ELR (cell line): ENCODE results near the gene ASPDH.
"Not testable (repeated sequence)": the region's sequence is repeated elsewhere in the genome, so short reads cannot be mapped to it uniquely, and the experiment has no call there.

Experiments used
- DNase-seq: peaks from one replicate; pipeline ENCODE4 v3.0.0-alpha.2; 2015; ENCODE audit warnings: low read depth

The ASPDH gene

DNA sequence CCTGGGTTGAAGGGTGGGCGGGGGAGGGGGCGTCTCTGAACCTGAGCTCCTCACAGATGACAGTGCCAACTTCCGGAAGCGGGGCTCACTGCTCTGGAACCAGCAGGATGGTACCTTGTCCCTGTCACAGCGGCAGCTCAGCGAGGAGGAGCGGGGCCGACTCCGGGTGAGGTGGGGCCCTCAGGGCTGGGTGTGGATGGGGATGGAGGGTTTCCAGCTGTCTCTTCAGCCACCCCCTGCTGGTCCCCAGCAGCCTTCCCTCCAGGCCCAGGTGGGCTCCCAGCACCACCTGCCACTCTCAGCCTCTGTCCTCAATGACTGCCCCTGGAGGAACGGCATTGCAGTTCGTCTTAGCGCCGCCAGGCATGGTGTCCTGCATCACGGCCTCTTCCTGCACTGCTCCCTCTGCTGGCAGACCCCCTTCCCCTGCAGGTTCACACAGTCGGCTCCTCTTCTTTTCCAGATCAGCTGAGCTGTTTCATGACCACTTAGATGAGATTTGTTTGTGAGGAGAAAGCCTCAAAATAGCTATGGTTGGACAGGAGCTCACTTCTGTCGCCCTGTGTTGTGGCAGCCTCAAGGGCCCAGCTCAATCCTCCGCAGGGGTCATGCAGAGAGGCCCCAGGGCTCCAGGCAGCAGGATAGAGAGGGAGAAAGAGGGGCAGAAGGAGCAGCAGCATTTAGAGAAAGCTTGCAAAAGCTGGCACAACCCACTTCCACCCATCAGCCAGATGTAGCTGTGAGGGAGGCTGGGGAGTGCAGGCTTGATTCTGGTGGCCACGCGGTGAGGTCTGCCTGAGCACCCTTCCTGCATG lies 34.6 kb downstream of the ASPDH start:
- peak; percentile 75 for DNase-seq

DNA sequence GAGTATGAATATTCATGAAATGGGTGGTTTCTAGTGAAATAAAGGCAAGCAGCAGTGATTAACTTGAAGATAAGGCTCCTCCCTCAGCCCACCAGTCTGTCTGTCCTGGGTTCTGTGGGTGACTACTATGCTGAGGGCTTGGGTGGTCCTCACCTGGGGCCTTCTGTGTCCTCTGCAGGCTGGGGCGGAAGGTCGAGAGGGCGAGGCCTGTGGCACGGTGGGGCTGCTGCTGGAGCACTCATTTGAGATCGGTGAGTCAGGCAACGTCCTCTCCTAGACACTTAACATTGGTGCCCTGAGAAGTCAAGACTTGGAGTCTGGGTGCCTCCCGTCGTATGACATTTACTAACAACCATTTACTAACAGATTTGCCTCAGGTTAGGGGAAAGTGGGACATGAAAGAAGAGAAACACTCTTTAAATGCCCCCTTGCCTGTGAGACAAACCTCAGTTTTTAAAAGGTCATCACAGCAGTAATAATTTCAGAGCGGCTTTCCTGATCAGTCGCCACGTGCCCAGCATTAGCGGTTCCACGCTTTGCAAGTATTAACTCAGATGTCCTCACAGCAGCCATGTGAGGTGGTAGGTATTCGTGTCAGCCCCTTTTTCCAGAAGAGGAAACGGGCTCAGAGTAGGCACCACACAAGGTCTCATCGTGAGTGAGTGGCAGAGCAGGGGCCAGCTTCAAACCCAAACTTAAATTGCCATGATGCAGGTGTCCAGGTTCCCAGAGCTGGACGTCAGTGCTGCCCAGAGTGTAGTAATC lies 35.8 kb downstream of the ASPDH start:
- no peak for DNase-seq

DNA sequence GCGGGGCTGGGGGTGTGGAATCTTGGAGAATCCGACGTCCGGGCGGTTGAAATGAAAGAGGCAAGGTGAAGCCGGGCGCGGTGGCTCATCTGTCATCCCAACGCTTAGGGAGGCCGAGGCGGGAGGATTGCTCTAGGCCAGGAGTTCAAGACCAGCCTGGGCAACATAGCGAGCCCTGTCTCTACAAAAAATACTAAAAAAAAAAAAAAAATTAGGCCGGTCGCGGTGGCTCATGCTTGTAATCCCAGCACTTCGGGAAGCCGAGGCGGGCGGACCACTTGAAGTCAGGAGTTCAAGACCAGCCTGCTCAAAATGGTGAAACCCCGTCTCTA lies 36.8 kb downstream of the ASPDH start:
- no peak for DNase-seq

DNA sequence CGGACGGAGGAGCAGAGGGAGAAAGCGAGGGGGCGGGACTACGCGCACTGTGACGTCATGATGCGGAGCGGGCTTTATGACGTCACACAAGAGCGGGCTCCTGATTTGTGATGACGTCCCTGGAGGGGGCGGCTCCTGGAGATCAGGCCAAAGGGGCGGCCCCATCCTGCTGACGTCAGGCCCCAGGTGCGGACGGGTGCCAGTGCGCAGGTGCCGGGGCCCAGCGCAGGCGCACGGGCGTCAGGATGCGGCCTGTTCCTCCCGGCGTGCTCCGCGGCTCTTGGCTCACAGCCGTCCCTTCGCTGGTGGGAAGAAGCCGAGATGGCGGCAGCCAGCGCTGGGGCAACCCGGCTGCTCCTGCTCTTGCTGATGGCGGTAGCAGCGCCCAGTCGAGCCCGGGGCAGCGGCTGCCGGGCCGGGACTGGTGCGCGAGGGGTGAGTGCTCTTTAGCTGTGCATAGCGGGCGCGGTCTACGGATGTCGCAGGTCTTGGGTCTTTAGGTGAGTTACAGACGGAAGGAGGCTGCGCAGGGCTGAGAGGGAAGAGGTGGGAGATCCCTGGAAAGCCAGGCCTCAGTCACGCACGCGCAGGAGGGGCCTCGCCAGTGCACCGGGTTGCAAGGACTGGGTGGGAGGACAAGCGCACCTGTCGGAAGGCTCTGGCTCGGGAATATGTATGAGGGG lies 37.3 kb downstream of the ASPDH start, which contains the start of the genes EMC10 and GARIN5A:
Gene EMC10 (plus strand): TSS at position 284 of the 683 bp plus-strand sequence. CDS start 38 bp downstream, at position 322.
Gene GARIN5A (minus strand): TSS at position 625 of the 683 bp plus-strand sequence. CDS start 460 bp downstream, at position 165.
- peak; percentile 69 for DNase-seq

DNA sequence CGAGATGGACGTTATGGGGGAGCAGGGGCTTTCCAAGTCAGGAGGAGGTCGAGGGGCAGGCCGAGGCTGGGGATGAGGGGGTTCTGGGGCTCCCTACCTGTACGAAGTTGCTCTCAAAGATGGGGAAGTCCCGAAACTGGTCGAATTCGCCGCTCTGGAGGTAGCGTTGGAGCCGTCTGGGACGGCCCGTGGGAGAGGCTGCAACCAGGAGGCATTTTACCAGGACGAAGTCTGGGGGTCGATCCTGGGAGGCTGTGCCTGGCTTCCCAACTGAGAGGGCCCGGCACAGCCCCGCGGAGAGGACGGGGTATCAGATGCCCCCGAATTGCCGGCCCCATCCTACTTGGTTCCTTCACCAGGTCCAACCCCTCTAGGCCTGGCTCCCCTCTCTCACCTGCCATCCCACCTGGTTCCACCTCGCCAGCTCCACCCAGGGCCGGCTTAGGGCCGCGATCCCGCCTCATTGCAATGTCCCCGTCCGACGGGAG lies 37.9 kb downstream of the ASPDH start:
- DNase-seq: no peak

DNA sequence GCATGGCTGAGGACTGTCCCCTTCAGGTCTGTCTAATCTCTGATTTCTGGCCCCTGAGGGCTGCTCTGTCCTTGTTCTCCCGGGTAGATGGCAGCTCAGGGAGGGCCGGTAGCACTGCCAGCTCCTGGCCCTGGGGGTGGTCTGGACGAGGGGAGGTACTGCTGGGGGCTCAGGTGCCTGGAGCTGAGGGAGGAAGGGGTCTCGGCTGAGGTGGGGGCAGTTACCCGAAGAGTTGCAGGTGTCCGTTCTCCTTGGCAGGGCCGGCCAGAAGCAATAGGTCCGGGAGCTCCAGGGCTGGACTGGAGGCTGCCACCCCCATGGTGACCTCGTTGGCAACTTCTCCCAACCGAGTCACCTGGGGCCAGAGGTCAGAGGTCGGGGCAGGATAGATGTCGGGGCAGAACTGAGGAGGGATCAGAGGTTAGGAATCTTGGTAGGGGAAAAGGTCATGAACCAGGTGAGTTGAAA lies 38.6 kb downstream of the ASPDH start:
- DNase-seq: no peak

DNA sequence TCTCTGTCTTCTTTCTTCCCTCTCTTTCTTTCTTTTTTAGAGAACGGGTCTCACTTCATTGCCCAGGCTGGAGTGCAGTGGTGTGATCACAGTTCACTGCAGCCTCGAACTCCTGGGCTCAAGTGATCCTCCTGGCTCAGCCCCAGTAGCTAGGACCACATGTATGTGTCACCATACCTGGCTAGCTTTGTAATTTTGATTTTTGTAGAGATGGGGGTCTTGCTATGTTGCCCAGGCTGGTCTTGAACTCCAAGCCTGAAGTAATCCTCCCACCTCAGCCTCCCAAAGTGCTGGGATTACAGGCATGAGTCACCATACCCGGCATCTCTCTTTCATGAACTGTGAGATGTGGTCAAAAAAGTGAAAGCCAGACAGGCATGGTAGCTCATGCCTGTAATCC lies 40.4 kb downstream of the ASPDH start:
- DNase-seq: not testable (repeated sequence)

DNA sequence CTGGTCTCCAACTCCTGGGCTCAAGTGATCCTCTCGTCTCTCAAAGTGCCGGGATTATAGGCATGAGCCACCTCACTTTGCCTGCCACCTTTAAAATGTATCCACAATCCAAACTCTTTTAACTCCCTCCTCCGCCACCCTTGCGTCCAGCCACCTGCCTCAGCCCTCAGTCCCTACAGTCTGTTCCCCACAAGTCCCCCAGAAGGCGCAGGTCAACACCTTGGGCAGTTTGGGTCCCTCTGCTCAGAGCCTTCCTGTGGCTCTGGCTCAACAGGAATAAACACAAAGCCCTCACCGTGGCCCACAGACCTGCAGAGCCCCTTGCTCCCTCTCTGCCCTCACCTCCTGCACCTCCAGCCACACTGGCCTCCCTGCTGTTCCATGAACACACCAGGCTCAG lies 44.9 kb downstream of the ASPDH start:
- no peak for DNase-seq

DNA sequence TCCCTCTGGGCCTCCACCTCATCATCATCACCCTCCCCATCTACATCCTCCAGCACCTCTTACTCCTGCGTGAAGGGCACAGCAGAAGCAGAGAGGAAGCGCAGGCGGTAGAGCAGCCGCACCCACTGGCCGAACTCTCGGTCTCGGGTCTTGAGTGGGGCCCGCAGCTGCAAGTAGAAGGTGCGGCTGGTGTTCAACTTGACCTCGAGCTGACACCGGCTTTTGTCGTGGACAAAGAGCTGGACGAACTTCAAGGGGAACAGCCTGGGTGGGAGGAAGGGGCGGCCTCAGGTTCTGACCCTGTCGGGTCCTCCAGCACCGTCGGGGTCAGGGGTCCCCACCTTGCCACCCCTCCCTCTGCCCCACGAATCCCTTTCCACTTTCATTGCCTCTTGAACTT lies 46.1 kb downstream of the ASPDH start:
- DNase-seq: no peak

DNA sequence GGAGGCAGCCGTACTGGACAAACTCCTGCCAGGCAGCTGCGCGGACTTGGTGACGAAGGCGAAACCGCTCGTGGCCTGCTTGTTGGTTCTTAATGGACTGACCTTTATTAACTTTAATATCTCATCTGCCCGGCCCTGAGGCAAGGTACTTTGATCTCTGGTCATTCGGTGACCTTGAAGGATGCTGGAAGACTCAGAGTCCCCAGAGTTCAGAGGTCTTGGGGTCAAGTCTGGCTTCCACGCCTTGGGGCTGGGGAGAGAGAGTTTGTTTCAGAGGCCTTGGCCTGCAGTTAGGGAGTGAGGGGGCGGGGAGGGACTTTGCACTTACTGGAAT lies 47.0 kb downstream of the ASPDH start:
- no peak for DNase-seq

DNA sequence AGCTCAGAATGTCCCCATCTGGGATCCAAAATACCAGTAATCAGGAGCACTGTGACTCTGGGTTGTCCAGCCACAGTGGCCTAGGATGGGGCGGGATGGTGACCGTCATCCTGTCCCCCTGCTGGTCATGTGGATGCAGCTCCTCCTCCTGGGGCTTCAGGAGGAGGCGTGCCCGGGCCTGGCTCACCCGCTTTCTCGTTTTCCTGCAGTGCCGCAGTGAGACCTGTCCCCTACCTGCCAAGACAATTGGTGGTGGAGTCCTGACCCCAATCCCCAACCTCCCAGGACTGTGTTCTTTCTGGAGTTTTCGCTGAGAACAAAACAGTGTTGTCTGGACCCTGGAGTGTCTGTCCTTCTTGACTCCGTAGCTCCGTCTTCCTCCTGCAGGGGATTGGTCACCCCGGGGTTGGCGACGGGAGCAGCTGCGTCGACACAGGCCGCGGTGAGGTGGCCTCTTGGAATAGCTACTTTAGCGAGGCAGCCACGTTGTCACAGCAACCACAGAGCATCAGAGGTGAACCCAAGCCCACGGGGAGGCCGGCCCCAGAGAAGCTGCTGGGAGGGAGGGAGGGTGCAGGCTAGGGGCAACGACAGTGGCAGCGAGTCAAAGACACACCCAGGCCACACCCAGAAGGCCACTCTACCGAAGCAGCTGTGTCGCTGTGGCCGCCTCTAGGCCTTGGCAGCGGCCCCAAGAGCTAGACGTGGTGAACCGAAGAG lies 47.6 kb downstream of the ASPDH start:
- peak; percentile 37 for DNase-seq

DNA sequence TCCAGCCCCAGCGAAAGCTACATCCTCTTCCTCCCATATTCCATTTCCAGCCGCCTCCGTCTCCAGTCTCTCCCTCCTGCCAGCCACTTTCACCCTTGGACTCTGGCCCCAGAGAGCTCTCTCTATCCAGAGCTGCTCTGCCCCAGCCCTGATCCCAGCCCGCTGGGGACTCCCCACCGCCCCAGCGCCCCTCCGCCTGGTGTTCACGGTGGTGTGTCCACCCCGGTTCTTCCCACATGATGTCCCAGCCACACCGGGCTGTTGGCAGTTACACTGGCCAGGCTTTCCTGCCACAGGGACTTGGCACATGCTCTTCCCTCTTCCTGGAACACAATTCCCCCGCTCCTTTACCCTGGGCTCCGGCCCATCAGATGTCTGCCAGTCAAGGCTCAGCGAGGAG lies 48.7 kb downstream of the ASPDH start:
- no peak for DNase-seq

DNA sequence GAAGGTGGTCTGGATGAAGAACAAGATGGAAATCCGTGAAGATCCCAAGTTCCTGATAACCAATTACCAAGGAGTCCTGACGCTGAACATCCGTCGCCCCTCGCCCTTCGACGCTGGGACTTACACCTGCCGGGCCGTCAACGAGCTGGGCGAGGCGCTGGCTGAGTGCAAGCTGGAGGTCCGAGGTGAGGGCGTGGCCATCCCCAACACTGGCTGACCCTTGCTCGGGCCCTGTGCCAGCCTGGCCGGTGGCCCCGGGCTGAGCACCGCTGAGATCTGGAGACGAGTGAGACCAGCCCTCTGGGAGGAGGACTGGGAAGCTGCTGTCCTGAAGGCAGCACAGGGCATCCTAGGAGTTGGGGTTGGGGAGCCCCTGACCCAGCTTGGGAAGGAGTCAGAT lies 49.4 kb downstream of the ASPDH start:
- no peak for DNase-seq

DNA sequence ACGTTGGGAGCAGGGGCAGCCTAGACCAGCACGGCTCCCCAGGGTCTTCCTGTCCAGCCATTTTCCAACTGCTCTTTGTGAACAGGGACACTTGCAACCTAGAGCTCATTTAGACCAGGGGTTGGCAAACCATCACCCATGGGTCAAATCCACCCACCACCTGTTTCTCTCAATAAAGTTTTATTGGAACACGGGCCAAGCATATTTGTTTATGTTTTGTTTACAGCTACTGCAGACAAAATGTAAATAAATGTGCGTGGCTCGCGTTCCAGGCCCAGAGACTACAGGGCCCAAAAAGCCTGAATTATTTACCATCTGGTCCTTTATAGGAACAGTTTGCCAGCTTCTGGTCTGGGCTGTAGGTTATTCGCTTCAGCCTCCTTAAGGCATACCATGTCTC lies 50.7 kb downstream of the ASPDH start:
- DNase-seq: no peak
